A673 (cell line): ENCODE data around the gene SLC38A1. TPM values are rescaled to one million over a fixed set of nuclear protein-coding genes. Genes with fewer than 3 reads are reported as not detected.

Experiments used
- Bru-seq: library from RNA; stranded (reverse); fragments of 400-500 nt; gene quantifications from one replicate; lab custom pipeline; 2021; lab: Mats Ljungman, UMichigan
- BruChase-seq, 2 experiments: library from RNA; stranded (reverse); fragments of 400-500 nt; gene quantifications; one replicate each; lab custom pipeline; 2021; lab: Mats Ljungman, UMichigan
- BruUV-seq: library from RNA; stranded (reverse); fragments of 400-500 nt; replicated peaks from 2 replicates; lab custom pipeline; 2021; lab: Mats Ljungman, UMichigan
- CTCF ChIA-PET: fragments of 300-600 bp; sonication (Branson Sonifier 250); formaldehyde crosslinking; loops from one replicate; lab custom pipeline; 2022; ENCODE audit warnings: antibody characterized with exemption; lab: Charles Lee
- POLR2A ChIA-PET: fragments of 300-600 bp; sonication (Branson Sonifier 250); formaldehyde crosslinking; loops from one replicate; lab custom pipeline; 2022; ENCODE audit warnings: antibody characterized with exemption; ENCODE audit not compliant: low non-redundant PET; lab: Charles Lee
- DNase-seq: peaks from one replicate; pipeline ENCODE4 v3.0.0-alpha.2; 2015; ENCODE audit warnings: low spot score
- H3K27ac ChIP-seq: fragments of 200-600 bp; sonication (generic); 2 replicates; pipeline ENCODE4 v1.5.1; 2016; ENCODE audit warnings: mixed run types, low read depth, mild to moderate bottlenecking, mixed read lengths, antibody characterized with exemption, low read length; ENCODE audit not compliant: poor library complexity, severe bottlenecking
- H3K27me3 ChIP-seq: fragments of 200-600 bp; sonication (generic); replicated peaks from 2 replicates; pipeline ENCODE4 v1.6.1; 2017; ENCODE audit warnings: mixed run types, low read depth, mild to moderate bottlenecking, mixed read lengths, antibody characterized with exemption, low read length; ENCODE audit not compliant: insufficient read depth, poor library complexity
- H3K36me3 ChIP-seq: fragments of 200-600 bp; sonication (generic); 2 replicates; pipeline ENCODE4 v1.6.1; 2016; ENCODE audit warnings: mixed run types, mild to moderate bottlenecking, mixed read lengths, antibody characterized with exemption, low read length; ENCODE audit not compliant: insufficient read depth, poor library complexity, severe bottlenecking
- H3K4me1 ChIP-seq: fragments of 200-600 bp; sonication (generic); 2 replicates; pipeline ENCODE4 v1.6.1; 2017; ENCODE audit warnings: mixed run types, mild to moderate bottlenecking, mixed read lengths, antibody characterized with exemption, low read length; ENCODE audit not compliant: insufficient read depth, poor library complexity, severe bottlenecking
- H3K4me3 ChIP-seq: fragments of 200-600 bp; sonication (generic); 2 replicates; pipeline ENCODE4 v1.5.1; 2016; ENCODE audit warnings: low read depth, mixed run types, mild to moderate bottlenecking, mixed read lengths, low read length; ENCODE audit not compliant: poor library complexity, severe bottlenecking
- H3K9me3 ChIP-seq: fragments of 200-600 bp; sonication (generic); 2 replicates; pipeline ENCODE4 v1.6.1; 2016; ENCODE audit warnings: mixed run types, low read depth, mild to moderate bottlenecking, mixed read lengths, antibody characterized with exemption, low read length; ENCODE audit not compliant: poor library complexity, severe bottlenecking
- EZH2 ChIP-seq: fragments of 200-600 bp; sonication (generic); IDR thresholded peaks from 2 replicates; pipeline ENCODE4 v1.6.1; 2017; ENCODE audit warnings: borderline replicate concordance, low read depth, mild to moderate bottlenecking, mixed read lengths, antibody characterized with exemption, low read length; ENCODE audit not compliant: poor library complexity, severe bottlenecking
- intact Hi-C: fragments of 100-400 bp; cut with micrococcal nuclease; formaldehyde crosslinking; loops from one replicate; pipeline ENCODE4 v1.10.0; 2022; ENCODE audit not compliant: unreplicated experiment
- long read RNA-seq: library from polyadenylated mRNA; stranded (forward); transcript quantifications from one replicate; pipeline ENCODE4 v2.0.0, GENCODE V29; 2022
- total RNA-seq: library from RNA; stranded (reverse); gene quantifications from 2 replicates; pipeline ENCODE4 v1.2.3, GENCODE V29; 2021
- TF ChIP-seq, protein P1 (sequence below): fragments of 300-800, 200-600 bp; sonication (generic); conservative IDR thresholded peaks from 2 replicates; pipeline ENCODE4 v1.5.1; 2017; ENCODE audit warnings: low read depth, mild to moderate bottlenecking, antibody characterized with exemption, low read length, moderate library complexity, mixed read lengths

Gene SLC38A1
- 78.9 and 88.9 TPM in 2 replicates for total RNA-seq
- percentile 93 among the genes with signal in this experiment for Bru-seq, nascent RNA
- percentile 93 among the genes with signal in this experiment for BruChase-seq, experiment 1, labeled RNA remaining after a 2-hour chase
- percentile 96 among the genes with signal in this experiment for BruChase-seq, experiment 2, labeled RNA remaining after a 6-hour chase
- long read RNA-seq, full-length matches to known transcripts: 77 of 131 reads
- long read RNA-seq, partial matches to known transcripts: 5 of 131 reads
- long read RNA-seq, other reads (novel, unspliced or antisense): 49 of 131 reads

DNA sequence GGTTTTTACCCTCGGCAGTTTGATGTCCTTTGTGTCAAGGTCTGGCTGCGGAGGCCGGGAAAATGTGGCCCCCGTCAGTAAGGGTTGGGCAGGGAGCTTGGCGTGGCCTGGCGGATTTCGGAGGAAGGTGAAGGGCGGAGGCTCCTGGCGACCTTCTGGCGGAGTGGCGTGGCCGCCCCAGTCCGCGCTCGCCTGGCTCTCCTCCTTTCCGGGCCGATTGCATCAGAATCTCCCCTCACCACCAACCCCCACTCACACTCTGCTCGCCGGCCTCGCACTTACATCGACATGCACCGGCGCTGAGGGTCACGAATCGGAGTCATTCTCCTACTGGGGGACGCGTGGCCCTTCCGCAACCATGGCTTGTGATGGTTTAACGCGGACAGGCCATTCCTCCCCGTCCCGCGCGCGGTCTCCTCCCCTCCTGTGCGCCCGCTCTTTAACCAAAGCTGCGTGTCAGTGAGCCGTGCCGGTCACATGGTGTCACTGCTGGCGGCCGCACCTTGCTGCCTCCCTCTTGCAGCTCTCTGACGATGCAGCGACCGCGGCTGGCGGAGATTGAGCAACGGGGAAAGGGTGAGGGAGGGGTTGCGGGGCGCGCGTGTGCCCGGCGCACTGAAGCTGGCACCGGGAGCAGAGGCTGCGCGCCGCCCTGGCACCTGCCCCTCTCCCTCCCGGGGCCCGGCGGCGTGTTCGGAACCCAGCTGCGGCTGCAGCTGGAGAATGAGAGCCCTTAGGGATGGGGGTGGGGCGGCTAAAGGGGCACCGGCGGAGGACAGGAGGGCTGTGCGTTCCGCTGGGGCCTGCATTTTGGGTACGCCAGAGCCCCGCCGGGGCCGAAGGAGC, at the start of gene SLC38A1:
SLC38A1 (minus strand) TSS at position 461 of the 846 bp plus-strand sequence. CDS start 29,243 bp downstream, outside the sequence.
- no peaks in the 10 kb centered on the region for H3K9me3 ChIP-seq
- H3K27me3 ChIP-seq: no peaks in the 10 kb centered on the region
- H3K4me1 ChIP-seq: peaks cover 17% of the 10 kb centered on the region
- H3K27ac ChIP-seq: peak within 1 kb of the TSS; percentile 73
- ChIA-PET POLR2A (interaction anchor here (0.6 kb wide), 2 partner anchors 111 to 451 kb away, joined by 3 read pairs; no protein-coding TSS in a partner anchor), CTCF (interaction anchor here (0.8 kb wide), 1 partner anchor 31 kb away, joined by 3 read pairs; no protein-coding TSS in a partner anchor)
- BruUV-seq: no TSS peak
- DNase-seq: peak; percentile 80
- intact Hi-C loops: loop anchor here (10.0 kb wide), 1 partner anchor 114 kb away; no protein-coding TSS in a partner anchor
- H3K4me3 ChIP-seq: peak within 1 kb of the TSS; percentile 76
- H3K36me3 ChIP-seq: no peaks in the 10 kb centered on the region
- TF ChIP-seq, protein P1, sequence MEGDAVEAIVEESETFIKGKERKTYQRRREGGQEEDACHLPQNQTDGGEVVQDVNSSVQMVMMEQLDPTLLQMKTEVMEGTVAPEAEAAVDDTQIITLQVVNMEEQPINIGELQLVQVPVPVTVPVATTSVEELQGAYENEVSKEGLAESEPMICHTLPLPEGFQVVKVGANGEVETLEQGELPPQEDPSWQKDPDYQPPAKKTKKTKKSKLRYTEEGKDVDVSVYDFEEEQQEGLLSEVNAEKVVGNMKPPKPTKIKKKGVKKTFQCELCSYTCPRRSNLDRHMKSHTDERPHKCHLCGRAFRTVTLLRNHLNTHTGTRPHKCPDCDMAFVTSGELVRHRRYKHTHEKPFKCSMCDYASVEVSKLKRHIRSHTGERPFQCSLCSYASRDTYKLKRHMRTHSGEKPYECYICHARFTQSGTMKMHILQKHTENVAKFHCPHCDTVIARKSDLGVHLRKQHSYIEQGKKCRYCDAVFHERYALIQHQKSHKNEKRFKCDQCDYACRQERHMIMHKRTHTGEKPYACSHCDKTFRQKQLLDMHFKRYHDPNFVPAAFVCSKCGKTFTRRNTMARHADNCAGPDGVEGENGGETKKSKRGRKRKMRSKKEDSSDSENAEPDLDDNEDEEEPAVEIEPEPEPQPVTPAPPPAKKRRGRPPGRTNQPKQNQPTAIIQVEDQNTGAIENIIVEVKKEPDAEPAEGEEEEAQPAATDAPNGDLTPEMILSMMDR: no peak
- TF ChIP-seq EZH2: no peak

GRCh38 chr12:46318037-46318436, 49.2 kb upstream of the SLC38A1 start:
- BruUV-seq: no TSS peak
- Histone ChIP-seq H3K27ac (no peak overlapping the region), H3K27me3 (no peaks in the 10 kb centered on the region), H3K9me3 (peaks cover 1% of the 10 kb centered on the region), H3K4me3 (no peak overlapping the region), H3K36me3 (no peaks in the 10 kb centered on the region), H3K4me1 (no peaks in the 10 kb centered on the region)
- ChIA-PET CTCF (no interaction called here), POLR2A (interaction anchor here (0.6 kb wide), 1 partner anchor 57 kb away, joined by 3 read pairs; no protein-coding TSS in a partner anchor)
- DNase-seq: no peak
- intact Hi-C loops: no loop called here
- TF ChIP-seq, protein P1: no peak
- no peak for TF ChIP-seq EZH2

DNA sequence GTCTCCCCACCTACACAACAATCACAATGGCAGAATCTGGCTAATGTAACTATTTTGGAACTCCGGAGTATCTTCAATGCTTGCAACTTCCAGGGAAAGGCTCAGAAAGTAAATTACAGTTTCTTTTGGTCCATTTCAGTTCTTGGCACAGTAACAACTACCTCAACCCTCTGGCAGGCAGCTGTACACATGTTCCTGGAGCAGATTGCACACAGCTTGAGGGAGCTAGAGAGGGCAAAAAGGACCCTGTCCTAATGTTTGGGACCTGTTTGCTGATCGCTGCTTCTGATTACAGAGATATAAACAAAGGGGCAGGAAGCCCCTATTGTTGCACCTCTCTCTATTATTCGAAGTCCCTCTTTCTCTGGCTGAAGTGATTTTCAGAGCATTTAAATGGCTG, 35.2 kb upstream of the SLC38A1 start:
- Histone ChIP-seq H3K4me3 (no peak overlapping the region), H3K27ac (no peak overlapping the region), H3K27me3 (no peaks in the 10 kb centered on the region), H3K4me1 (peaks cover 25% of the 10 kb centered on the region), H3K9me3 (peaks cover 8% of the 10 kb centered on the region), H3K36me3 (no peaks in the 10 kb centered on the region)
- intact Hi-C loops: no loop called here
- ChIA-PET CTCF (no interaction called here), POLR2A (no interaction called here)
- DNase-seq: no peak
- BruUV-seq: no TSS peak
- TF ChIP-seq EZH2: no peak
- TF ChIP-seq, protein P1: no peak
